Fibroblast of lung (primary cell): ENCODE data around the gene BCL2. TPM values are rescaled to one million over a fixed set of nuclear protein-coding genes. Genes with fewer than 3 reads are reported as not detected.
"Not testable (repeated sequence)": the region's sequence is repeated elsewhere in the genome, so short reads cannot be mapped to it uniquely, and the experiment has no call there.

Source experiments
- DNase-seq, 2 donors: peaks; one replicate each; pipeline versions ENCODE4 v3.0.0 to v3.0.0-alpha.2; 2010; ENCODE audit warnings: low read depth in 2 of 2
- H2AFZ ChIP-seq: 2 replicates; pipeline ENCODE4 v1.5.1; 2012; ENCODE audit warnings: low read length, control low read depth, inconsistent platforms
- H3K27ac ChIP-seq: 2 replicates; pipeline ENCODE4 v1.5.1; 2011; ENCODE audit warnings: low read length, control low read depth; ENCODE audit not compliant: insufficient read depth
- H3K27me3 ChIP-seq: 2 replicates; pipeline ENCODE4 v1.5.1; 2011; ENCODE audit warnings: mild to moderate bottlenecking, low read length; ENCODE audit not compliant: control insufficient read depth, insufficient read depth
- H3K36me3 ChIP-seq: 2 replicates; pipeline ENCODE4 v1.5.1; 2011; ENCODE audit warnings: low read length; ENCODE audit not compliant: control insufficient read depth, insufficient read depth
- H3K4me1 ChIP-seq: 2 replicates; pipeline ENCODE4 v1.5.1; 2011; ENCODE audit warnings: low read length; ENCODE audit not compliant: control insufficient read depth, insufficient read depth; ENCODE audit errors: extremely low read depth
- H3K4me2 ChIP-seq: 2 replicates; pipeline ENCODE4 v1.5.1; 2011; ENCODE audit warnings: low read length, control low read depth; ENCODE audit not compliant: insufficient read depth; ENCODE audit errors: extremely low read depth
- H3K4me3 ChIP-seq, 4 experiments: fragments of 200-600 bp in 1 of 4; sonication (generic) in 1 of 4; replicated peaks in 1 of 4; 2 replicates each; pipeline ENCODE4 v1.5.1; 2011 to 2016; ENCODE audit warnings: low read length in 4 of 4, low read depth in 3 of 4, mild to moderate bottlenecking in 3 of 4, control low read depth in 2 of 4, inconsistent platforms in 1 of 4, mixed read lengths in 1 of 4; ENCODE audit not compliant: insufficient read depth in 1 of 4; ENCODE audit errors: control extremely low read depth in 1 of 4
- H3K79me2 ChIP-seq: 2 replicates; pipeline ENCODE4 v1.5.1; 2012; ENCODE audit warnings: mild to moderate bottlenecking, low read length, inconsistent platforms; ENCODE audit not compliant: control insufficient read depth, insufficient read depth
- H3K9ac ChIP-seq: 2 replicates; pipeline ENCODE4 v1.5.1; 2011; ENCODE audit warnings: mild to moderate bottlenecking, low read length, control low read depth; ENCODE audit not compliant: insufficient read depth
- H3K9me3 ChIP-seq: 2 replicates; pipeline ENCODE4 v1.5.1; 2012; ENCODE audit warnings: low read depth, low read length; ENCODE audit not compliant: control insufficient read depth, insufficient read depth
- H4K20me1 ChIP-seq: 2 replicates; pipeline ENCODE4 v1.5.1; 2011; ENCODE audit warnings: low read length; ENCODE audit not compliant: control insufficient read depth, insufficient read depth; ENCODE audit errors: extremely low read depth
- CTCF ChIP-seq, 2 donors: IDR thresholded peaks in 1 of 2; conservative IDR thresholded peaks in 1 of 2; 1 replicate in 1 of 2; 2 replicates in 1 of 2; pipeline ENCODE4 v1.5.1; 2011 to 2012; ENCODE audit warnings: low read length in 2 of 2, control low read depth in 1 of 2, inconsistent platforms in 1 of 2, low read depth in 1 of 2, mild to moderate bottlenecking in 1 of 2
- EZH2 ChIP-seq: IDR thresholded peaks from 2 replicates; pipeline ENCODE4 v1.5.1; 2012; ENCODE audit warnings: low read length, control low read depth, mild to moderate bottlenecking; ENCODE audit errors: missing control alignments
- polyA plus RNA-seq, 2 donors: library from polyadenylated mRNA; depleted of rRNA in 1 of 2; stranded (reverse) in 1 of 2; unstranded in 1 of 2; fragments of >200 nt; gene quantifications; 2 replicates each; pipeline ENCODE4 v1.2.1, GENCODE V29; 2011 to 2012; ENCODE audit warnings: missing spikeins in 1 of 2
- total RNA-seq: library from RNA; depleted of rRNA; stranded (reverse); fragments of >200 nt; gene quantifications from 2 replicates; pipeline ENCODE4 v1.2.1, GENCODE V29; 2014

BCL2 gene
- total and polyA plus RNA-seq, 2 donors (not counting 1 experiment from before 2014, with no cell fraction given): 1.5 to 3.6 TPM

GRCh38 chr18:63236406-63236805, 83.2 kb downstream of the BCL2 start:
- Histone ChIP-seq H2AFZ (no peak overlapping the region), H3K27ac (no peak overlapping the region), H3K27me3 (no peaks in the 10 kb centered on the region), H3K4me2 (no peak overlapping the region), H3K9me3 (no peaks in the 10 kb centered on the region), H3K79me2 (no peaks in the 10 kb centered on the region), H4K20me1 (no peaks in the 10 kb centered on the region), H3K9ac (no peak overlapping the region), H3K4me3 (no peak overlapping the region), H3K4me1 (peaks cover 9% of the 10 kb centered on the region), H3K36me3 (no peaks in the 10 kb centered on the region)
- DNase-seq: no peak
- no peak for TF ChIP-seq CTCF (conservative IDR thresholded peaks at IDR 0.05 in 1 of 2, IDR thresholded peaks at IDR 0.05 in 1 of 2; ENCODE audit: low read depth in 1 of 2, low read length in 2 of 2)
- no peak for TF ChIP-seq EZH2

- not testable (repeated sequence) for H3K4me2 ChIP-seq, H3K4me1 ChIP-seq, DNase-seq, H3K9me3 ChIP-seq, H3K27ac ChIP-seq, H3K9ac ChIP-seq, H3K36me3 ChIP-seq, H3K27me3 ChIP-seq, H2AFZ ChIP-seq, H3K79me2 ChIP-seq, H3K4me3 ChIP-seq, H4K20me1 ChIP-seq
Measured at GRCh38 chr18:63235920-63236319, 83.6 kb downstream of the BCL2 start.

GRCh38 chr18:63234841-63235240, 84.7 kb downstream of the BCL2 start:
- Histone ChIP-seq H4K20me1 (no peaks in the 10 kb centered on the region), H3K27me3 (no peaks in the 10 kb centered on the region), H3K4me3 (no peak overlapping the region), H3K9me3 (no peaks in the 10 kb centered on the region), H3K27ac (no peak overlapping the region), H3K36me3 (no peaks in the 10 kb centered on the region), H3K4me2 (no peak overlapping the region), H3K79me2 (no peaks in the 10 kb centered on the region), H3K4me1 (peaks cover 9% of the 10 kb centered on the region), H3K9ac (no peak overlapping the region), H2AFZ (no peak overlapping the region)
- TF ChIP-seq EZH2 (no peak), CTCF (conservative IDR thresholded peaks at IDR 0.05 in 1 of 2, IDR thresholded peaks at IDR 0.05 in 1 of 2; ENCODE audit: low read depth in 1 of 2, low read length in 2 of 2) (no peak)
- no peak for DNase-seq
